ENCODE data around the gene ARID1A. TPM values are rescaled to one million over a fixed set of nuclear protein-coding genes. Genes with fewer than 3 reads are reported as not detected.

Gene ARID1A
- total and polyA plus RNA-seq, 2 donors from 2014 or later: 9.9 to 71.7 TPM

- TF ChIP-seq, protein P1, sequence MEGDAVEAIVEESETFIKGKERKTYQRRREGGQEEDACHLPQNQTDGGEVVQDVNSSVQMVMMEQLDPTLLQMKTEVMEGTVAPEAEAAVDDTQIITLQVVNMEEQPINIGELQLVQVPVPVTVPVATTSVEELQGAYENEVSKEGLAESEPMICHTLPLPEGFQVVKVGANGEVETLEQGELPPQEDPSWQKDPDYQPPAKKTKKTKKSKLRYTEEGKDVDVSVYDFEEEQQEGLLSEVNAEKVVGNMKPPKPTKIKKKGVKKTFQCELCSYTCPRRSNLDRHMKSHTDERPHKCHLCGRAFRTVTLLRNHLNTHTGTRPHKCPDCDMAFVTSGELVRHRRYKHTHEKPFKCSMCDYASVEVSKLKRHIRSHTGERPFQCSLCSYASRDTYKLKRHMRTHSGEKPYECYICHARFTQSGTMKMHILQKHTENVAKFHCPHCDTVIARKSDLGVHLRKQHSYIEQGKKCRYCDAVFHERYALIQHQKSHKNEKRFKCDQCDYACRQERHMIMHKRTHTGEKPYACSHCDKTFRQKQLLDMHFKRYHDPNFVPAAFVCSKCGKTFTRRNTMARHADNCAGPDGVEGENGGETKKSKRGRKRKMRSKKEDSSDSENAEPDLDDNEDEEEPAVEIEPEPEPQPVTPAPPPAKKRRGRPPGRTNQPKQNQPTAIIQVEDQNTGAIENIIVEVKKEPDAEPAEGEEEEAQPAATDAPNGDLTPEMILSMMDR (IDR thresholded peaks at IDR 0.05; ENCODE audit: borderline replicate concordance, extremely low read depth, insufficient read depth): no peak
- intact Hi-C loops (cut with DNase I): no loop called here
- H3K9me3 ChIP-seq (ENCODE audit: control insufficient read depth in 2 of 3, insufficient read depth in 1 of 3, low read length in 3 of 3): no peaks in the 10 kb centered on the region
- peak overlapping the region in 1 of 3 donors; percentile 97 for H3K9ac ChIP-seq (ENCODE audit: low read length in 3 of 3)
- no peaks in the 10 kb centered on the region for H3K36me3 ChIP-seq (ENCODE audit: control insufficient read depth in 2 of 3, insufficient read depth in 3 of 3, low read length in 3 of 3)
- DNase-seq (peak in 2 of 5 donors; percentile 40 to 79), FAIRE-seq (no peak)
- peak overlapping the region; percentile 99 to 100 for H3K27ac ChIP-seq (ENCODE audit: low read depth in 2 of 2, low read length in 2 of 2)
- no peak overlapping the region for H3K4me3 ChIP-seq (ENCODE audit: low read length in 3 of 3)
- peaks cover 19 to 53% (median 40%) of the 10 kb centered on the region in 3 donors for H3K4me1 ChIP-seq (ENCODE audit: control insufficient read depth in 2 of 3, insufficient read depth in 2 of 3, low read depth in 1 of 3, low read length in 3 of 3)
- no peaks in the 10 kb centered on the region for H3K27me3 ChIP-seq (ENCODE audit: control insufficient read depth, insufficient read depth, low read length)
Observed at GRCh38 chr1:26785611-26786436, 90.0 kb downstream of the ARID1A start.

- Histone ChIP-seq H3K36me3 (ENCODE audit: control insufficient read depth in 2 of 3, insufficient read depth in 3 of 3, low read length in 3 of 3) (no peaks in the 10 kb centered on the region), H3K27ac (ENCODE audit: low read depth in 2 of 2, low read length in 2 of 2) (peak overlapping the region; percentile 99 to 100), H3K9ac (ENCODE audit: low read length in 3 of 3) (peak overlapping the region; percentile 80 to 97 (median 96)), H3K4me1 (ENCODE audit: control insufficient read depth in 2 of 3, insufficient read depth in 2 of 3, low read depth in 1 of 3, low read length in 3 of 3) (peaks cover 19 to 52% (median 40%) of the 10 kb centered on the region in 3 donors), H3K9me3 (ENCODE audit: control insufficient read depth in 2 of 3, insufficient read depth in 1 of 3, low read length in 3 of 3) (no peaks in the 10 kb centered on the region), H3K4me3 (ENCODE audit: low read length in 3 of 3) (peak overlapping the region; percentile 76 to 95 (median 81)), H3K27me3 (ENCODE audit: control insufficient read depth, insufficient read depth, low read length) (no peaks in the 10 kb centered on the region)
- peak; percentile 63 to 84 (median 72) for DNase-seq
- FAIRE-seq: no peak
- TF ChIP-seq, protein P1 (IDR thresholded peaks at IDR 0.05; ENCODE audit: borderline replicate concordance, extremely low read depth, insufficient read depth): no peak
- intact Hi-C loops (cut with DNase I): no loop called here
Observed at GRCh38 chr1:26786437-26787380, 90.9 kb downstream of the ARID1A start.

DNA sequence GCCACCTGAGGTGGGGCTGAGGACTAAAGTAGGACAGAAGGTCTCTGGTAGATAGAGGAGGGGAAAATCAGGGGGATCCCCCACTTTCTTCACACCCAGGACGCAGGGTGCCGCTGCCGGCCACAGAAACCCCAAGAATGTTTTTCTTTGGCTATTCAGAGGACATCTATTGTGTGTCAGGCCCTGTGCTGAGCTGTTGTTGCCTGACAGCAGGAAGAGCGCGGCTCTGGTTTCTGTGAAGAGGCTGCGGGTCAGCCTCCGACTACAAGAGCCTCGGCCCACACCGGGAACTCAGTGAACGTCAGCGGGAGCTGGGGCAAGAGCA, 91.5 kb downstream of the ARID1A start:
- H3K9me3 ChIP-seq (ENCODE audit: control insufficient read depth in 2 of 3, insufficient read depth in 1 of 3, low read length in 3 of 3): no peaks in the 10 kb centered on the region
- H3K4me3 ChIP-seq (ENCODE audit: low read length in 3 of 3): peak overlapping the region; percentile 76 to 95 (median 81)
- no peaks in the 10 kb centered on the region for H3K27me3 ChIP-seq (ENCODE audit: control insufficient read depth, insufficient read depth, low read length)
- TF ChIP-seq, protein P1 (IDR thresholded peaks at IDR 0.05; ENCODE audit: borderline replicate concordance, extremely low read depth, insufficient read depth): no peak
- peak overlapping the region; percentile 99 to 100 for H3K27ac ChIP-seq (ENCODE audit: low read depth in 2 of 2, low read length in 2 of 2)
- intact Hi-C loops (cut with DNase I): no loop called here
- H3K9ac ChIP-seq (ENCODE audit: low read length in 3 of 3): peak overlapping the region; percentile 80 to 97 (median 96)
- H3K4me1 ChIP-seq (ENCODE audit: control insufficient read depth in 2 of 3, insufficient read depth in 2 of 3, low read depth in 1 of 3, low read length in 3 of 3): peaks cover 19 to 46% (median 40%) of the 10 kb centered on the region in 3 donors
- no peaks in the 10 kb centered on the region for H3K36me3 ChIP-seq (ENCODE audit: control insufficient read depth in 2 of 3, insufficient read depth in 3 of 3, low read length in 3 of 3)
- no peak for FAIRE-seq
- DNase-seq: no peak
